GM21447 (cell line): ENCODE results near the gene NCOA7.

Experiments
- ATAC-seq: cut with Tn5 transposase; IDR thresholded peaks from one replicate; pipeline ENCODE4 v1.9.1; 2021; ENCODE audit not compliant: unreplicated experiment

The NCOA7 gene

GRCh38 chr6:125790358-125791150, at the start of gene NCOA7:
NCOA7 (plus strand) TSS chr6:125790960; CDS start chr6:125815355, 24,395 bp downstream.
- ATAC-seq = peak; percentile 68

DNA sequence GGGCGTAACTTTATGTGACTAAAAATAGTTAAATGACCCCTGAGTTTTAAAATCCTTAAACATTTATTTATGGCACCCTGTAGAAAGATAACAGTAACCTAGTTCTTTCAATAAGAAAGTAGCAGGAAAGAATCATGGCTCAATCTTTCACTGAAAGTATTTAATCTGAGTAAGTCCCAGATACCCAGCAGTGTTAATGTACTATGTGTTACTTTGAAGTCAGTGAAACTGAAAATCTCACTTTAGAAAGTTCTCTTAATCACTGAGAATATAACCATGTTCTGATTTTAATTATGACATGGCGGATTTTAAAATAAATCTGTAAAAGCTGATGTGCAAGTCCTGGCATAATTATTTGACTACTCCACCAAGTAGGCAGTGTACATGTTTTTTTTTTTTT, 49.4 kb upstream of the NCOA7 start:
- ATAC-seq = no peak

GRCh38 chr6:125742024-125742423, 48.7 kb upstream of the NCOA7 start:
- no peak for ATAC-seq

DNA sequence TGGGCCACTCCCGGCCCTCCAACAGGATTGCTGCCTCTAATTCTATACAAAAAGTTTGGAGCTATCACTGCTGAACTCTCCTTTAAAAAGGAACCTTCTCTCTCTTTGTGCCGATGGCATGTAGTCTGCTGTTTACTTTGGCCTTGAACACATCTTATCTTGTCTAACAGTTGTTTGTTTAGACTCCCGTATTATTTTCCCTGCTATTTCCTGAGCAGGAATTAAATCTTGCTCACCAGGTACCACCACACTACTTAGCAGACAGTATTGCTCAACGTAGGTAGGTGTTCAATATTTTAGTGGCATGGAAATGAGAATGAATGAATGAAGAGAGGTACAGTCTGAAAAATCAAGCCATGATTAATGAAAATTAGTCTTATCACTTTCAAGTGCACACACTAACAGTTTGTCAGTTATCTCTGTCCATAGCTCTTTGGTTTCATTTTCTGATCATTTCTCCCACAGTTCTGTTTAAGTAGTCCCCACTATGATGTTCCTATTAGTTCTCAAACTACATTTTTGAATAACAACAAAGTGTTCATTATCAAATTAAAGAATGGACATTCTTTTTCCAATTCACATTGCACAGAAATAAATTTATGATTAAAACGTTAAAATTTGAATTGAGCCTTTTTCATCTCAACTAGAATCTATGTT, 48.2 kb upstream of the NCOA7 start:
- ATAC-seq = no peak

DNA sequence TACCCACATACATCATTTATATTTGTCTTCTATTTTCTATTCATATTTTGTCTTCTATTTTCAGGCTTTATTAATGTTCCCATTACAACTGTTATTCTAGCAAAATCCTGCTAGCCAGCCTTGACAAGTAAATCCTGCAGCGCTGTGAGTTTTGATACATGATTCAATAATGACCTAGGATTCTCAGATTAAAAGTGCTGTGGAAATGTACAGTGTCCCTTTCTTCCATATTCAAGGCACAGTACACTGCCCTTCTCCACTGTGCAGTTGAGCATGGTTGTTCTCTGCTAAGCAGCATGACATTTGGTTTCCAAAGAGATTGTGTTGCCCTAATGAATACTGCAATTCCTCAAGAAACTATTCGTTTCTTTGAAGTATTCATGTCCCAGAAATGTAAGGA, 47.2 kb upstream of the NCOA7 start:
- ATAC-seq = no peak

DNA sequence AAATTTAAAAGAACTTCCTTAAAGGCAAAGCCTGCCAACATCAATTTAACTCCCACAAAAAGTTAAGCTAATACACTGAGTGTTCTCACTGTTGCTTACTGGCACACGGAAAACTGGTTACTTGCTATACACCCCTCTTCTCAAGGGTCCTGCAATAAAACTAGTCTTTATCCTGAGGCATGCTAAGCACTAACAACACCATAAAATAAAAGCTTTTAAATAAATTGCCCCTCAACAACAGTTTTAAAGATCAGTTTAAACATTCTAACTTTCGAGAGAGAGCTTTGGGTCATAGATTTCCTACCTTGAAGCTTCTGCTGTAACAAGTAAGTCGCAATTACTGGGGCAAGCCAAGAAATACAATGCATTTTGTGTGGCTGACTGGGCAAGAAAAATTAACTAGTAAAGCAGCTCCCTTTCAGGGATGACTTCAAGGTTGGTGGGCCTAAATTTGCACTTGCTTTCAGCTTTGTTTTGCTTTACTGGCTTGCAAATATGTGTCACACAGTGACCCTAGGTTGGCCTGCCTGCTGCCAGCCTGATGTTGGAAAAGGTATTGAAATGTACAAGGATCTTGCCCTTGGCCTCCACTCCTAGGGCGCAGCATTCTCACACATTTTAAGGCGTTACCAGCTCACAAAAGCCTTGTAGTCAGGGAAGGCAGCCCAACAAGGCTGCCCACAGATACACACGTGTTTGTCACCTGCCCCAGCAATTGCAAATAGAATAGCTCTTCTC, 45.3 kb upstream of the NCOA7 start:
- ATAC-seq = no peak

DNA sequence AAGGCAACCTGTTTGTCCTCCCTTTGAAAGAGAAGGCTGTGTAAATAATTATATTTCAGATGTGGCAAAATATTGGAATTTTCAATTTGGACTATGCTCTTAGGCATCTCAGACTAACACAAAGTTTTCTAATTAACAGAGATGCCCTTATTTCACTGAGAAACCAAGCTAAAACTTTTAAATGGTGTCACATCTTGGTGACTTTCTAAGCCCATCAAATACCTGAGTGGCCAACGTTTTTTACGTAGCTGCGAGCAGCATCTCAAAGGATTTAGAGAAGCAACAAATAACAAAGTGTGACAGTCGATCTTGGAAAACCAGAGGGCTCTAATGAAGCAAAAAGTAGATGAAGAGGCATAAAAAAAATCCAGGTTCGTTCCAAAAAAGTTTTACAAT, 44.7 kb upstream of the NCOA7 start:
- no peak for ATAC-seq

DNA sequence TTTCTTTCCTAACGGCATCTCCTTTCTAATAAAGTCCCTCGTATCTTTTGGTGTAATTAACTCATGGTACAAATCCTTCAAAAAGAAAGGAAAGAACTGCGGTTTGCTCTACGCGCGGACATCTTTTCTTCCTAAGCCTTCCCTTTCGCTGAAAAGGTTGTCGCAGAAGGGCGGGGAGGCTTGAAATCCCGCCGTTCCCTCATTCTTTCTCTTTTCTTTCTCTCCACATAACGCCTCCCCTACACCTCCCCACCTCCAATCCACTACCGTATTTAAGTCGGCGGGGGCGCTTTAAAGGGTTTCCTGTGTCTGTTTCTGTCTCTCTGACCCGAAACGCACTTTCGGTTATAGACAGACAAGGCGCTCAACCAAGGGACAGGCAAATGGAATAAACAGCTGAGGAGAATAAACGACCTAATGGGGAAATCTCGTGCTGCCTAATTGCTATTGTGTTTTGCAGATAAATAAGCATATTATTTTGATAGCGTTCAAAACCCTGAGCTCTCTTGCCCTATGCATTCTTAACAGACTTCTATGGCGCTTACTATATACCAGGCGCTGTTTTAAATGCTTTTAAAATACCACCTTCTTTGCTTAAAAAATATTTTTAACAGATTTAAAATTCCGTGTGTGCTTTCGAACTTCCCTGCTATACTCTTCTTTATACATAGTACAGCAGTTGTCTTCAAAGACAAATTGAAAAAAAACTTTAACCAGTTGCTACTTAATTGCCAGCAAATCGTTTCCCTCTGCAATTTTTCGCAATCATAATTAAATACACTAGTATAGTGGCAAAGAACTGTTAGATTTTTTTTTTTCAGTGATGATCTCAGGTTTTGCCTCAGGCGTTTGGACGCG, 43.8 kb upstream of the NCOA7 start:
- peak; percentile 68 for ATAC-seq

- ATAC-seq = no peak
Observed at GRCh38 chr6:125747589-125748405, 43.0 kb upstream of the NCOA7 start.

- ATAC-seq = no peak
Observed at GRCh38 chr6:125748406-125749172, 42.2 kb upstream of the NCOA7 start.

GRCh38 chr6:125749173-125749864, 41.4 kb upstream of the NCOA7 start, which contains the start of gene HEY2:
HEY2 (plus strand) TSS chr6:125749632; CDS start chr6:125749777, 145 bp downstream.
- ATAC-seq = peak; percentile 70

DNA sequence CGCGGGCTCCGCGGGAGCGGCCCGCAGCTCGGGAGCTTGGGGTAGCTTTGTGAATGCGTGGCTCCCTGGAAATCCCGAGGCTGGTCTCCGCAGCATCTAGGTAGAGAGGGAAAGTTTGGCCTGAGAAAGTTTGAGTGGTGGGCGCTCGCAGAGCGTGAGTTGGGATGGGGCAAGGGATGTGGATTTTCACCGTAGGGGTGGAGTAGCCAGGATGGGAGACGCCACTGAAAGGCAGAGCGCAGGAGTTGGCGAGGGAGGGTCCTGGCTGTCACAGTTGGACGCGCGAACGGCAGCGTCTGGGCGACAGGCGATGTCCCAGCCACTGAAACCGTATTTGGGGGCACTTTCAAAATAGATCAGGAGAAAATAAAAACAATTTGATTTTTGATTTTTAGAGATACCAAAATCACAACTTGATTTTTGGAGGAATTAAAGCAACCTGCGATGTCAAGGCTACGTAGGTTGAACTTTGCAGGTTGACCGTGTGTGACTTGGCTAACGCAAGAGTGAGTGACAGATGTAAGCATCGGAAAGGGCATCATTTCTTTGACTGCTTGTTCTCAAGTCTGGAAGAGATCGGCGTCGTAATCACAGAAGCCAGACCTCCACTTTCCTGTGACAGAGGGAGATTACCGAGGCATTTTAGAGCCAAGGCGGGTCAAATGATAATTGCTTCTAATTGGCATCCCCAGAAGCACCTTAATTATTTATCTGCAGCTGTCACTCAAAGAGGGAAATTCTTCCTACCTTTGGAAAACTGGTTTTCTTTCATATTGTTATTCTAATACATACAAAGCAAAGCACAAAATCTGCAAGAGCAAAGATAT, 40.7 kb upstream of the NCOA7 start:
- no peak for ATAC-seq

- ATAC-seq = no peak
Observed at GRCh38 chr6:125750692-125751333, 39.9 kb upstream of the NCOA7 start.

- ATAC-seq = no peak
Observed at GRCh38 chr6:125751334-125751916, 39.3 kb upstream of the NCOA7 start.

GRCh38 chr6:125752773-125753172, 38.0 kb upstream of the NCOA7 start:
- ATAC-seq = no peak

DNA sequence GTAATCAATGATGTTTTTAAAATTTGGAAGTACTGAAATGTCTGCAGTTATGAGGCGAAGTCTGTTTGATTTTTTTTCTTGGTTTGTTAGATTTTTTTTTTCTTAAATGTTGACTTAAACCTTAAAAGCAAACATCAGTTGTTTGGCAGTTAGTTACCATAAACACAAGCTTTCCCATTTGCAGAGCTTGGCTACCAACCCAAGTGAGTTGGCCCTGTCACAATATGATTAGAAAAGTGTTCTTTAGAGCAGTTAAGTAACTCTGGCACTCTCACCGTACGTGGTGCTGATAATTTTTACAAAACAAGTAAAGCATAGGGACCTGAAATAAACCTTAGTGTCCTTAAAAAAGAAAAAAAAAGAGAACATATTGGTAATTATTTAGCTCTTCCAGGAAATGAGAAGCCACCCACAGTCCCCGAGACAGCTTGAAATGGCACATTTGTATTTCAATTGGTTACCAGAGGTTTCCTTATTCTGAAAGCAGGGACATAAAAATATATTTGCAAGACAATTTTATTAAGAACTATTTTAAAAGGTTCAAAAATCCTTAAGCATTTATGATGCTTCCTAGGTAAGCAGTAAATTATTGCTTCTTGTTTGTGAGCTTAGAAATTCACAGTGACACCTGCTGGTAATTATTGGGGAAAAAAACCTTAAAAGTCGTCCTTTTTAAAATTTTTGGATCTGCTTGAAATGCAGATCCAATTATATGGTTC, 37.4 kb upstream of the NCOA7 start:
- ATAC-seq = no peak
